NK-92 (cell line): ENCODE results near the gene LIMK2.
A peak's percentile ranks its signal among the peaks of the same experiment; 100 is the strongest.
"Not testable (repeated sequence)": the region's sequence is repeated elsewhere in the genome, so short reads cannot be mapped to it uniquely, and the experiment has no call there.

ENCODE experiments used
- DNase-seq: peaks from one replicate; lab custom pipeline; 2025; ENCODE audit not compliant: unreplicated experiment; lab: John Stamatoyannopoulos, UW

The LIMK2 gene

GRCh38 chr22:31211862-31212730 is at the start of gene LIMK2:
Gene LIMK2 (plus strand): TSS chr22:31212298. CDS start chr22:31212409, 111 bp downstream.
- peak; percentile 81 for DNase-seq

- DNase-seq, result no peak
Observed at GRCh38 chr22:31170971-31171370, 41.1 kb upstream of the LIMK2 start.

GRCh38 chr22:31171734-31172133 is 40.4 kb upstream of the LIMK2 start:
- not testable (repeated sequence) for DNase-seq

- DNase-seq, result no peak
Observed at GRCh38 chr22:31173386-31174145, 38.5 kb upstream of the LIMK2 start.

GRCh38 chr22:31176923-31177322 is 35.2 kb upstream of the LIMK2 start:
- DNase-seq, result no peak

GRCh38 chr22:31177420-31178162 is 34.5 kb upstream of the LIMK2 start:
- no peak for DNase-seq

- DNase-seq, result no peak
Observed at GRCh38 chr22:31178859-31179258, 33.2 kb upstream of the LIMK2 start.

GRCh38 chr22:31179345-31179744 is 32.8 kb upstream of the LIMK2 start:
- no peak for DNase-seq

GRCh38 chr22:31184015-31184414 is 28.1 kb upstream of the LIMK2 start:
- DNase-seq, result no peak

GRCh38 chr22:31185056-31185455 is 27.0 kb upstream of the LIMK2 start:
- no peak for DNase-seq

- no peak for DNase-seq
Observed at GRCh38 chr22:31187627-31188026, 24.5 kb upstream of the LIMK2 start.

GRCh38 chr22:31192513-31192912 is 19.6 kb upstream of the LIMK2 start:
- DNase-seq, result no peak

- DNase-seq, result no peak
Observed at GRCh38 chr22:31193092-31193491, 19.0 kb upstream of the LIMK2 start.

GRCh38 chr22:31194681-31195080 is 17.4 kb upstream of the LIMK2 start:
- DNase-seq, result not testable (repeated sequence)

GRCh38 chr22:31199187-31199586 is 12.9 kb upstream of the LIMK2 start:
- DNase-seq, result no peak

- DNase-seq, result not testable (repeated sequence)
Observed at GRCh38 chr22:31204352-31204984, 7.6 kb upstream of the LIMK2 start.

GRCh38 chr22:31205059-31205458 is 7.0 kb upstream of the LIMK2 start:
- DNase-seq, result not testable (repeated sequence)

GRCh38 chr22:31206460-31206859 is 5.6 kb upstream of the LIMK2 start:
- DNase-seq, result not testable (repeated sequence)

GRCh38 chr22:31206896-31207687 is 5.0 kb upstream of the LIMK2 start:
- no peak for DNase-seq
